Large intestine (tissue), 1 donor: ENCODE measurements around the gene NME8. TPM values are rescaled to one million over a fixed set of nuclear protein-coding genes. Genes with fewer than 3 reads are reported as not detected.

ENCODE experiments used
- polyA plus RNA-seq: library from polyadenylated mRNA; unstranded; fragments of 120-200 nt; gene quantifications from one replicate; pipeline ENCODE4 v1.2.1, GENCODE V29; 2013

Gene NME8
- polyA plus RNA-seq, 1 donor, result 0.04 TPM

Other genes starting within 250 kb of the NME8 start
- gene GPR141, start 164.8 kb upstream of the NME8 start, polyA plus RNA-seq, result 0.52 TPM
- 0.79 TPM for gene SFRP4, start 68.2 kb downstream of the NME8 start, polyA plus RNA-seq
- gene EPDR1, start 72.0 kb downstream of the NME8 start, polyA plus RNA-seq, result 5.8 TPM